ENCODE measurements around the gene ARHGEF3.

Gene ARHGEF3

GRCh38 chr3:56688191-56688590 lies 113.6 kb downstream of the ARHGEF3 start:
- no peaks in the 10 kb centered on the region for H3K27me3 ChIP-seq (replicated peaks; ENCODE audit: control insufficient read depth, insufficient read depth, low read length)
- no peaks in the 10 kb centered on the region for H3K36me3 ChIP-seq (ENCODE audit: control insufficient read depth, insufficient read depth, low read length, severe bottlenecking)
- no peaks in the 10 kb centered on the region for H3K9me3 ChIP-seq (ENCODE audit: control insufficient read depth, low read length)
- no peak overlapping the region for H3K4me3 ChIP-seq (ENCODE audit: low read length)
- H3K4me1 ChIP-seq (ENCODE audit: control insufficient read depth, insufficient read depth, low read length) = peaks cover 8% of the 10 kb centered on the region
- H3K9ac ChIP-seq (ENCODE audit: low read length) = no peak overlapping the region
- DNase-seq (ENCODE audit: low read depth) = no peak

- Histone ChIP-seq H3K9ac (ENCODE audit: low read length) (no peak overlapping the region), H3K4me1 (ENCODE audit: control insufficient read depth, insufficient read depth, low read length) (peaks cover 30% of the 10 kb centered on the region), H3K36me3 (ENCODE audit: control insufficient read depth, insufficient read depth, low read length, severe bottlenecking) (no peaks in the 10 kb centered on the region), H3K9me3 (ENCODE audit: control insufficient read depth, low read length) (no peaks in the 10 kb centered on the region), H3K27me3 (replicated peaks; ENCODE audit: control insufficient read depth, insufficient read depth, low read length) (no peaks in the 10 kb centered on the region), H3K4me3 (ENCODE audit: low read length) (no peak overlapping the region)
- no peak for DNase-seq (ENCODE audit: low read depth)
Observed at GRCh38 chr3:56684029-56684428, 117.7 kb downstream of the ARHGEF3 start.

- H3K27me3 ChIP-seq (replicated peaks; ENCODE audit: control insufficient read depth, insufficient read depth, low read length) = no peaks in the 10 kb centered on the region
- no peaks in the 10 kb centered on the region for H3K36me3 ChIP-seq (ENCODE audit: control insufficient read depth, insufficient read depth, low read length, severe bottlenecking)
- DNase-seq (ENCODE audit: low read depth) = peak; percentile 90
- H3K9ac ChIP-seq (ENCODE audit: low read length) = peak within 1 kb of the TSS; percentile 97
- peak within 1 kb of the TSS; percentile 93 for H3K4me3 ChIP-seq (ENCODE audit: low read length)
- peaks cover 30% of the 10 kb centered on the region for H3K4me1 ChIP-seq (ENCODE audit: control insufficient read depth, insufficient read depth, low read length)
- no peaks in the 10 kb centered on the region for H3K9me3 ChIP-seq (ENCODE audit: control insufficient read depth, low read length)
Observed at GRCh38 chr3:56683122-56683817, 118.5 kb downstream of the ARHGEF3 start, which contains the start of gene TASOR. Gene TASOR, minus strand, starts transcription at chr3:56683265. Its CDS starts 259 bp downstream, at chr3:56683006.

GRCh38 chr3:56682462-56683121 lies 119.2 kb downstream of the ARHGEF3 start:
- H3K4me3 ChIP-seq (ENCODE audit: low read length) = peak overlapping the region; percentile 93
- H3K9me3 ChIP-seq (ENCODE audit: control insufficient read depth, low read length) = no peaks in the 10 kb centered on the region
- H3K36me3 ChIP-seq (ENCODE audit: control insufficient read depth, insufficient read depth, low read length, severe bottlenecking) = no peaks in the 10 kb centered on the region
- H3K4me1 ChIP-seq (ENCODE audit: control insufficient read depth, insufficient read depth, low read length) = peaks cover 30% of the 10 kb centered on the region
- H3K9ac ChIP-seq (ENCODE audit: low read length) = peak overlapping the region; percentile 97
- peak; percentile 88 for DNase-seq (ENCODE audit: low read depth)
- H3K27me3 ChIP-seq (replicated peaks; ENCODE audit: control insufficient read depth, insufficient read depth, low read length) = no peaks in the 10 kb centered on the region

- peak overlapping the region; percentile 93 for H3K4me3 ChIP-seq (ENCODE audit: low read length)
- H3K9me3 ChIP-seq (ENCODE audit: control insufficient read depth, low read length) = no peaks in the 10 kb centered on the region
- peaks cover 30% of the 10 kb centered on the region for H3K4me1 ChIP-seq (ENCODE audit: control insufficient read depth, insufficient read depth, low read length)
- H3K36me3 ChIP-seq (ENCODE audit: control insufficient read depth, insufficient read depth, low read length, severe bottlenecking) = no peaks in the 10 kb centered on the region
- no peak for DNase-seq (ENCODE audit: low read depth)
- no peaks in the 10 kb centered on the region for H3K27me3 ChIP-seq (replicated peaks; ENCODE audit: control insufficient read depth, insufficient read depth, low read length)
- H3K9ac ChIP-seq (ENCODE audit: low read length) = peak overlapping the region; percentile 97
Observed at GRCh38 chr3:56681984-56682461, 119.7 kb downstream of the ARHGEF3 start.

GRCh38 chr3:56680054-56680580 lies 121.6 kb downstream of the ARHGEF3 start:
- Histone ChIP-seq H3K4me3 (ENCODE audit: low read length) (peak overlapping the region; percentile 34), H3K4me1 (ENCODE audit: control insufficient read depth, insufficient read depth, low read length) (peaks cover 30% of the 10 kb centered on the region), H3K9me3 (ENCODE audit: control insufficient read depth, low read length) (no peaks in the 10 kb centered on the region), H3K36me3 (ENCODE audit: control insufficient read depth, insufficient read depth, low read length, severe bottlenecking) (no peaks in the 10 kb centered on the region), H3K27me3 (replicated peaks; ENCODE audit: control insufficient read depth, insufficient read depth, low read length) (no peaks in the 10 kb centered on the region), H3K9ac (ENCODE audit: low read length) (no peak overlapping the region)
- no peak for DNase-seq (ENCODE audit: low read depth)

All from adipocyte (in vitro differentiated cells).